Effector CD4-positive, alpha-beta T cell (primary cell): ENCODE results near the gene ABCA12.

ENCODE experiments used
- DNase-seq: peaks from one replicate; pipeline ENCODE4 v3.0.0-alpha.2; 2020

ABCA12 gene

GRCh38 chr2:215119847-215120246 lies 18.6 kb downstream of the ABCA12 start:
- DNase-seq = no peak

GRCh38 chr2:215110918-215111317 lies 27.5 kb downstream of the ABCA12 start:
- no peak for DNase-seq

- no peak for DNase-seq
Observed at GRCh38 chr2:215107216-215108056, 31.0 kb downstream of the ABCA12 start.

- no peak for DNase-seq
Observed at GRCh38 chr2:215105607-215106354, 32.6 kb downstream of the ABCA12 start.

GRCh38 chr2:215104226-215104625 lies 34.2 kb downstream of the ABCA12 start:
- no peak for DNase-seq

GRCh38 chr2:215098875-215099274 lies 39.6 kb downstream of the ABCA12 start:
- no peak for DNase-seq

GRCh38 chr2:215084080-215084479 lies 54.3 kb downstream of the ABCA12 start:
- DNase-seq = no peak

- DNase-seq = no peak
Observed at GRCh38 chr2:215083146-215083545, 55.3 kb downstream of the ABCA12 start.

GRCh38 chr2:215082446-215082845 lies 56.0 kb downstream of the ABCA12 start:
- DNase-seq = no peak

- no peak for DNase-seq
Observed at GRCh38 chr2:215080545-215080944, 57.9 kb downstream of the ABCA12 start.

GRCh38 chr2:215071676-215072075 lies 66.8 kb downstream of the ABCA12 start:
- no peak for DNase-seq

- no peak for DNase-seq
Observed at GRCh38 chr2:215068399-215068798, 70.0 kb downstream of the ABCA12 start.

GRCh38 chr2:215066124-215066523 lies 72.3 kb downstream of the ABCA12 start:
- no peak for DNase-seq

- DNase-seq = no peak
Observed at GRCh38 chr2:215063526-215063925, 74.9 kb downstream of the ABCA12 start.

GRCh38 chr2:215060861-215061536 lies 77.4 kb downstream of the ABCA12 start:
- no peak for DNase-seq

GRCh38 chr2:215059724-215060123 lies 78.7 kb downstream of the ABCA12 start:
- no peak for DNase-seq

- DNase-seq = no peak
Observed at GRCh38 chr2:215055891-215056290, 82.5 kb downstream of the ABCA12 start.

- DNase-seq = no peak
Observed at GRCh38 chr2:215052810-215053209, 85.6 kb downstream of the ABCA12 start.

GRCh38 chr2:215052404-215052803 lies 86.0 kb downstream of the ABCA12 start:
- no peak for DNase-seq

GRCh38 chr2:215049341-215049740 lies 89.1 kb downstream of the ABCA12 start:
- no peak for DNase-seq

- no peak for DNase-seq
Observed at GRCh38 chr2:215038421-215038820, 100.0 kb downstream of the ABCA12 start.

GRCh38 chr2:215036314-215036713 lies 102.1 kb downstream of the ABCA12 start:
- no peak for DNase-seq

- DNase-seq = no peak
Observed at GRCh38 chr2:215034154-215034553, 104.3 kb downstream of the ABCA12 start.

GRCh38 chr2:215032153-215032552 lies 106.3 kb downstream of the ABCA12 start:
- no peak for DNase-seq
